GM19328 (cell line): ENCODE measurements around the gene DHPS.
"Not testable (repeated sequence)": the region's sequence is repeated elsewhere in the genome, so short reads cannot be mapped to it uniquely, and the experiment has no call there.

Experiments used
- ATAC-seq: cut with Tn5 transposase; IDR thresholded peaks from one replicate; pipeline ENCODE4 v1.9.1; 2021; ENCODE audit warnings: mild to moderate bottlenecking, moderate library complexity; ENCODE audit not compliant: unreplicated experiment

DHPS gene

DNA sequence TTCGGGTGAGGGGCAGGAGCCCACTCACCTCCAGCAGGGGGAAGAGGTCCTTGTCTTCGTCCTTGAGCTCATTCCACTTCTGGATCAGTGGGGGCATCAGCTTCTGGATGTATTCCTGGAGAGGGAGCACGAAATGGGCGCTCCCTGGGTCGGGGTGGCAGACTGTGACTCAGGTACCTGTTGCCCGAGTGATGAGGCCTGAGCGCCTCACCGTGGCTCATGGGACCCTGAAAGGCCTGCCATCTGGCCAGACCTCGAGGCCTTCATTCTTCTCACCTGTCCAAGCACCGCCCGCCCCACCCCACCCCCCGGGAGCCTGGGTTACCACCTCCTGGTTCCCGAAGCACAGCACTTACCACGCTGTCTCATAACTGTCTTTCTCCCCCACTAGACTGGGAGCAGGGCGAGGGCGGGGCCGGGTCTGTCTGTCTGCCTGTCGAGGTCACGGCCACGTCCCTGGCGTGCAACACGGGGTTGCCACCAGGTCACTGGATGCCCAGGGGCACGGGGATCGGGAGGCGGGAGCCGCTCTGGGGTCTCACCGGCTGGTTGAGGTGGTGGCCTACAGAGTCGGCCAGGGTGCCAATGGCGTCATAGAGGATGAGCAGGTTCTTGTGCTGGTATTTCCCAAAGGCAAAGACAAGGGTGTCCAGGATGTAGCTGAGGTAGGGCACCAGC, 24.1 kb upstream of the DHPS start:
- ATAC-seq: no peak

DNA sequence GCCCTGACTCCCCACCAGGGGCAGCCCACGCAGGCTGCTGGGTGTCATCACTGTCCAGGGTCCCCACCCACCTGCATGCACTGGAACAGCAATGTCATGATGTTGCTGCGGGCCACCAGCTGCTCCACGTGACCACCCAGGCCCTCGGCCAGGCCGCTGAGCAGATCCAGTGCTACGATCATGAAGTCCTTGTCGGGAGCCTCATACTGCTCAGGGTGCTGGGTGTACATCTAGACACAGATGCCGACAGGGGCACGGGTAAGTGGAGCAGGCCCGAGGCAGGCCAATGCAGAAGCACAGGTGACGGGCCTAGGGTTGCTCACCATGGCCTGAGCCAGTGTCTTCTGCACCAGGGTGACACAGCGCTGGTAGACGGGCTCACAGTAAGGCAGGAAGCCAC, 23.5 kb upstream of the DHPS start:
- ATAC-seq: no peak

DNA sequence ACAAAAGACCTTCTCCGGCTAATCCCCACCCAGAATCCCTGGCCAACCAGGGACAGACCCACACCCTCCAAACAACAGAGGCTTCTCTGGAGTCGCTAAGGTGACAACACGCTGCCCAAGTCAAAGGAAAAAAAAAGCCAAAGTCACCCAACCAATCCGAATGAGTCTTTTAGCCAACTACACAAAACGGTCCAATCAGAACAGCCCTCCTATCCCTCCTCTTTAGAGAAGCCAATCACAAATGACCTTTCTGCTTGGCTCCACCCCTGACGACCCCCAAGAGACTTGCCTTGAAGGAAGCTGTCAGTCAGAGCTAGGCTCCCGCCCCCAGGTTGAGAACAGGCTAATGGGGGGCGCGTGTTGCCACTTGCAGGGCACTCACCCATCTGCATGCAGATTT, 21.4 kb upstream of the DHPS start:
- ATAC-seq: no peak

DNA sequence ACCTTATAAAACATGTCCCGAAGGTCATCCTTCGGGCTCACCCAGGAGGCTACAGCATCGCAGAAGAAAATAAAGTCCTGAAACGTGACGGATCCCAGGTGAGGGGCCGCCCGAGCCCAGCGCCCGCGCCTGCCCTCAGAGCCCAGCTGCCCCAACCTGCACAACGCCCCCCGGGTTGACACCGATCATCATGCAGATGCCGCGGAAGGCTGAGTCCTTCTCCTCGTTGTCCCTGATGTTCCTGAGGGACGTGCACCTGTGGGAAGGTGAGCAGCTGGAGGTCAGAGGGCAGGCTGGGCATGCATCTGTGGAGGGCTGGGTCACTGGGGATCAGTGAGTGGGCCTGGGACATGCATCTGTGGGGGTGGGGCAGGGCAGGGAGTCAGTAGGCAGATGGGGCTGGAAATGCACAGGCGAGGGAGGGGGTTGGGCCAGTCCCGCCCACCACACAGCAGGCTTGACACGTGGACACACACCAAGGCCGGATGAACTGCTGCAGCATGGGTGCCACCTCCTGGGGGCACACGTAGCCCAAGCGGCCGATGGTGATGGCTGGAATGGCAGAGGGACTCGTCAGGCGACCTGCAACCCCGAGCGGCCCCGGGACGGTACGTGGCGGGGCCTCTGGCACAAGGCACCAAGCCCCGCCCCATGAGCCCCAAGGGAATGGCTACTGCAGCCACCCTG, 20.1 kb upstream of the DHPS start:
- ATAC-seq: no peak

DNA sequence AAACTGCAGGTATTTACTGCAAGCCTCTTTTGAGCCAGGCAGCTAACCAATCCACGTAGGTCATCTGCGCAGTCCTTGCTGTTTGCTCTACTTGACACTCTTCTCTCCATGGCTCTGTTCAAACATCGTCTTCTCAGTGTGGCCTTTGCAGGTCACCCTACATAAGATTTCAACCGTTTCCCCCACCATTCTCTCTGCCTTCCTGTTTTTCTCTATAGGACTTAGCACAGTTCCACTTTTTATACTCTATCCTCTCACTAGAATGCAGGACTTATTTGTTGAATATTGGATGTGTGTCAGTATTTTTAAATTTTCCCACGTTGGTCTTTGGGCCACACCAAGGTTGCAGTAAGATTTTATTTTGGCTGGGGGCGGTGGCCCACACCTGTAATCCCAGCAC, 16.5 kb upstream of the DHPS start:
- no peak for ATAC-seq

DNA sequence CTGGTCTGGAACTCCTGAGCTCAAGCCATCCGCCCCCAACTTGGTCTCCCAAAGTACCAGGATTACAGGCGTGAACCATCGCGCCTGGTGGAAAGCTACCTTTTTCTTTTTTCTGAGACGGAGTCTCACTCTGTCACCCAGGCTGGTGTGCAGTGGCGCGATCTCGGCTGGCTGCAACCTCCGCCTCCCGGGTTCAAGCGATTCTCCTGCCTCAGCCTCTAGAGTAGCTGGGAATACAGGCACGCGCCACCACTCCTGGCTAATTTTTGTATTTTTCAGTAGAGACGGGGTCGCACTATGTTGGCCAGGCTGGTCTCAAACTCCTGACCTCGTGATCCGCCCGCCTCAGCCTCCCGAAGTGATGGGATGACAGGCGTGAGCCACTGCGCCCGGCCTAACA, 15.7 kb upstream of the DHPS start:
- ATAC-seq: not testable (repeated sequence)

DNA sequence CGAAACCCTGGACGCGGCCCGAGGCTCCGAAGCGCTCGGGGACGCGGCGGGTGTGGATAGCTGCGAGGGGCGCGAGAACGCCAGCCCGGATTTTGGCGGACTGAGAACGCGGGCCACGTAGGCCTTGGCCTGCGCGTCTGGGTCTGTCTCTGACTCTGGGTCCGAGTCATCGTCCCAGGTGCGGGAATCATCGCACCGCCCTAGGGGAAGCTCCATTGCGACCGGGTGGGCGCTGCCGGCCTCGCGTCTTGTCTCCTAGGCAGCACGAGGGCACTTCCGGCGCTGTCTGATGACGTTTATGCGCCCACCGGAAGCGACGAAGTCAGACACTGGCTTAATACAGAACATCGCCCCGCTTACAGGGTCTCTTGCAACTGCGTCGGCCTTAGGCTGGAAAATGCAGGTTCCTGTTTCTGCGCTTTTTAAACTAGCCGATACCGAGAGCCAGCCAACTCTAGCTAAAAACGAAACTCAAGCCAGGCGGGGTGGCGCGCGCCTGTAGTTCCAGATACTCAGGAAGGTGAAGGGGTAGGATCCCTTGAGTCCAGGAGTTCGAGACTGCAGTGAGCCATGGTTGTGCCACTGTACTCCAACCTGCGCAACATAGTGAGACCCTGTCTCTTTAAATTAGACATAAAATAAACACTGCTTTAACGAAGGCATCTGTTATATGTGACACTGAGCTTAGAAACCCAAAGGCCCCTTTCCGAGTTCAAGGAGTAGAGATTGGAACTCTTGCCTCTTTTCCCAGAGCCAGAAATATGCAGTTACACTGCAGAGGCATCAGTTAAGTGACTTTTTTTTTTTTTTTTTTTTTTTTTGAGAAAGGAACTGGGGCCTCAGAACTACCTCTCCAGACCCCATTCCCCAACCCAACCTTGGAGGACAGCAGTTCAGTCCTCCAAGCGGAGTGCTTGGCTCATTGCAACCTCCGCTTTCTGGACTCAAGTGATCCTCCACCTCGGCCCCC, 15.0 kb upstream of the DHPS start, which contains the start of gene FBXW9:
TSS of gene FBXW9 (minus strand) at position 266 of the 970 bp plus-strand sequence. CDS start at position 216, 50 bp downstream.
- ATAC-seq: peak; percentile 73

DNA sequence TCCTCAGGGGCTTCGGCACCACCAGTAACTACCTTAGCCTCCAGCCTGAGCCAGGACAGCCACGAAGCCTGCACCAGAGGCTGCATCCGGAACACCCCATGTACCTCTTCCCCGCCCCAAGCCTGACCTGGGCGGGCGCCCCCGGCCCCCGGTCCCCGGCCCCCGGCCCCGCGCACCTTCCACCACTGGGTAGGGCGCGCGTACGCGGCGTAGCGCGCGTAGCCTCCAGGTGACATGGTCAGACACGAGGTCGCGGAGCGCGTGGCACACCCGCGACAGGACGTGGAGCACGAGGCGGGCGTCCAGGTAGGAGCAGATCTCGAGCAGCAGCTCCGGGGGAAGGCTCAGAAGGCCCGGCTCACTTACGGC, 14.3 kb upstream of the DHPS start:
- peak; percentile 19 for ATAC-seq

DNA sequence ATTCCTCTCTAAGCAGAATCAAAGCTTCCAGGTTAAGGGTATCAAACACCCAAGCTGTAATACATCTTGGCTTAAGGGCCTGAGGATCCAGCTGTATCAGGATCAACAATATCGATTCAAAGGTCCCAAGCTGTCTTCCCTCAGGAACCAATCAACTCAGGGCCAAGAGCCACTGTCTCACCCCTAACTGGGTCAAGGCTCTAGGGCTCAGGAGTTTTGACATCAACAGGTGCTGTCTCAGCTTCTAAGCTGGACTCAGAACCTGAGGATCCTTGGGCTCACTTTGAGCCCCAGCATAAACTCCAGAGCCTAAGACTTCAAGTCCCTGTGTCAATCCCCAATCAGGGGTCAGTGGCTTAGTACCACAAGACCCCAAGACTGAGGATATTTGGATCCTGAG, 13.8 kb upstream of the DHPS start:
- ATAC-seq: no peak

DNA sequence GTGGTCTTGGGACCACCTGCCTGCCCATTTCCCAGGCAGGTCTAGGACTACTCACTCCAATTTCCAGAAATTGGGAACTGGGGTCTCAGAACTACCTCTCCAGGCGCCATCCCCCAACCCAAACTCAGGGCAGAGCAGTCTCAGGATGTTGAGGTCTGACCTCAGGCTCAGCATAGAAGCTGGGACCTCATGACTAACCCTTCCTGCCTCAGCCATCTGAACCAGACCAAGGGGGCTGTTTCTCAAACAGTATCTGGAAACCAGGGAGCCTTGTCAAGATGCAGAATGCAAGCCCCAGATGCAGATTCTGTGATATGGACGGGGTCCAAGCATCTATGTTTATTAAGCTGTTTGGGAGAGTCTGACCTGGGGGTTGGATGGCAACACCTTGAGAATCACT, 13.4 kb upstream of the DHPS start:
- no peak for ATAC-seq

DNA sequence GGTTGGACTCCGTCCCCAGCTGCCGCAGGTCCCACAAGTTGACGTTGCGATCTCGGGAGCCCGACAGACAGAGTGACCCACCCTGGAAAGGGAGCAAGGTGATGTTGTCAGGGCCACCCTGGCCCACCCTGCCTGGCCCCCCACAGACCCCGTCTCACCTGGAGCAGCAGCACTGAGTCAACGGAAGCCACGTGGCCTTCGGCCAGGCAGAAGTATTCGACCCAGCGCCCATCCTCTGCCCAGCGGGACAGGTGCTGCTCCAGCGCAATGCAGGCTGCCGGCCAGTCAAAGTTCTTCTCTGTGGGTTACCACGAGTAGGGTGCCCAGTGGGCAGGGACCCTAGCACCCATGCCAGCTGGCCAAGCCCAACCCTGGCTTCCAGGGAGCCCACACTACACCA, 13.0 kb upstream of the DHPS start:
- ATAC-seq: no peak

DNA sequence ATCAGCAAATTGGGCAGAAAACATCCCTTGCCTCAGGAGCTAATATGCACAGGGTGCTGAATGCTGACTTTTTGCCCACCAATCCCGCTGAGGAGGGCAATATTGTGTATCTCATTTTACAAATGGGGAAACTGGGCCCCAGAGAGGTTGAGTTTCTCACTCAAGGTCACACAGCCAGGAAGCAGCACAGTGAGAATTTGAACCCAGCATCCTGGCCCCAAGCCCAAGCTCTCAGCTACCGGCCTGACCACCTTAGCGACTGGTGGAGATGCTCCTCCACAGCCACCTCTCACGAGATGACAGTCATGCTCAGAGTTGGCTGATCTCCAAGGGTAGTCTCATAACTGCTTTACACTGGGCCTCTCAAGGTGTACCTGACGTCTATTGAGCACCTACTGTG, 11.3 kb upstream of the DHPS start:
- ATAC-seq: no peak

DNA sequence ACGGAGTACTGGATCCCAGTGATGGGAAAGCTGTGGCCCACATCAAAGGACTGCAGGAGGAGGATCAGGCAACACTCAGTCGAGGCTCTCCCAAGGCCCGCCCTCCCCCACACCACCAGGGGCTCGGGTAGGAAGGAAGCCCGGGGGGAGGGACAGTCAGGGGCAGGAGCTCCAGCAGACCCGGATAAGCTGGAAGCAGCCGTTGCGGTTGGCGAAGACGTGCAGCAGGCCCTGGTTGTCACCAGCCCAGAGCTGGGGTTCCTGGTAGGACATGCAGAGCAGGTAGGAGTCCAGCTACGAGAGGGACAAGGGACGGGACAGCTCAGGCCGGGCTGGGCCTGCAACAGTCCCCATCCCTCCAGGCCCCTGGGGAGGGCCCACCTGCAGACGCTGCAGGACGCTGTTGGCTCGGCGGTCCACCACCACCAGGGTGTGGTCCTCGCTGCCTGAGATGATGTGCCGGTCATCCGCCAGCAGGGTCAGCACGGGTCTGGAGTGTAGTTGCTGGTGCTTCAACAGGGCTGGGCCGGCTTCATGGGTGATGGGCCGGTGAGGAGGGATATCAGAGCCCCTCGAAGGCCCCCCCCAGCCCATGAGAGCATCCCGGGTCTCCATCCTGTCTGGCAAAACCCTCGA, 8.0 kb upstream of the DHPS start:
- ATAC-seq: no peak

DNA sequence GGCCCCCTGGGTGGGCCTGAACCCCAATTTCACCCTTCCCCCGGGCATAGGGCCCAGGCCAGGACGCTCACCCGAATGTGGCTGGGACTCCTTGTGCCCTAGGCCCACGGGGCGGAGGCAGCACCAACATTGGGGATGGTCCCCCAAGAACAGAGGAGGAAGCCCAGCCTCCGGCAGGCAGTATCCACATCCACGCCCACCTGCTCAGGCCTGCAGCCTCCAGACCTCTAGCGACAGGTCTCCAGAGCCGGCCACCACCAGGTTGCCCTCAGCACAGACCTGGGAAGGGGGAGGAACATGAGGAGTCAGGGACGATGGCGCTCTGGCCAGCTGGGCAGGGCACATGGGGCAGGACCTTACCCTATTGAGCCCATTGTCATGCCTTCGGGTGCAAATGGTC, 7.3 kb upstream of the DHPS start:
- no peak for ATAC-seq

DNA sequence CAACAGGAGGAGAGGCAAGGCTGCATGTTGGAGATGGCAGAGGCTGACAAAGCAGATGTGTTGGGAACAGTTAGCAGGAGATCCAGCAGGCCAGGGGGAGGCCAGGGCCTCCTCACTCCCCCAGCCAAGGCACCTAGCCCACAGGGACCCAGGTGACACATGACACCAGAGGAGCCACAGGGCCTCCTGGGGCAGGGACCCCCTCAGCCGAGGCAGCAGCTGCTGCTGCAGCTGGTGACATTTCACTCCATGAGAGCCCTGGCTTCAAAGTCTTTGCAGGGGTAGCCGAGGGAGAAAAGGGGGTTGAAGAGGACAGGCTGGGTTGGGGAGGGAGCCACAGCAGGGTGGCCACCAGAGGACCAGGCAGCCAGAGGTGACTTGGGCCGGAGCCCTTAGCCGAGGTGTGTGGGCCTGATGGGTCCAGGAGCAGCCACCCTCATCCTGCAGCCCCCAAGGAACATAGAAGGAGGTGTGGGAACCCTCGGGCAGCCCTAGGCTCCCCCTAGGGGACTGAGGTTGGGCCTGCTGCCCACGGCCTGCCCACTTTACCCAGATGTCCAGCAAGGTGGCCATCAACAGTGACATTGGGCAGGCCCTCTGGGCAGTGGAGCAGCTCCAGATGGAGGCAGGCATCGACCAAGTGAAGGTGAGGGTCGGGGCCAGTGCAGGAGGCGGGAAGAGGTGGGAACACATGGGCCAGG, 6.0 kb upstream of the DHPS start, which contains the start of gene GNG14:
TSS of gene GNG14 (plus strand) at position 503 of the 701 bp plus-strand sequence. CDS start at position 554, 51 bp downstream.
- ATAC-seq: no peak

DNA sequence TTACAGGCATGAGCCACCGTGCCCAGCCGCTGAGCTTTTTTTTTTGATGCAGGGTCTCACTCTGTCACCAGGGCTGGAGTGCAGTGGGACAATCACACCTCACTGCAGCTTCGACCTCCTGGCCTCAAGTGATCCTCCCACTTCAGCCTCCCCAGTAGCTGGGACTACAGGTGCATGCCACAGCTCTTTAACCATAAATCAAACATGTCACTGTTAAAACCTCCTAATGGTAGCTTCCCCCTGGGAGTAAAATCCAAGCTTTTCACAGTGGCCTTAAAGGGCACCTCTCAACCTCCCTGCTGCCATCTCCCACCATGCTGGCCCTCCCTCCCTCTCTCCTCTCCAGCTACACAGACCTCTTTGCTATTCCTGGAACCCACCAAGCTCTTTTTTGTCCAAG, 4.2 kb upstream of the DHPS start:
- ATAC-seq: no peak

DNA sequence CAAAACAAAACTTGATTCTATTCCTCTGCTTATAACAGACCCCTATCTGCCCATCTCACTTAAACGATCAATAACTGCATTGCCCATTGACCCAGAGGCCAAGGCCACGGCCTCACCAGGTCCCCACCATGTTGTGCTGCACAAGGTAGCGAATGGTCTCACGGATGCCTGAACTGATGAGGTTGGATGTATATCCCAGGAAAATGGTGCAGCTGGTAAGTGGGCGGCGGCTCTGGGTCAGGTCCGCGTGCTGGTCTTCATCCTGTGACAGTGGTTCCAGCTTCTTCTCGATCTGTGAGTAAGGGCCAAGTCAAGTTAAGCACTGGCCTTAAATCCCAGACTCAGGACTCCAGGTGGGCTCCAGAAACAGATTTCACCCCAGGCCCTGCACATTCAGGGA, 1.6 kb downstream of the DHPS start:
- no peak for ATAC-seq

DNA sequence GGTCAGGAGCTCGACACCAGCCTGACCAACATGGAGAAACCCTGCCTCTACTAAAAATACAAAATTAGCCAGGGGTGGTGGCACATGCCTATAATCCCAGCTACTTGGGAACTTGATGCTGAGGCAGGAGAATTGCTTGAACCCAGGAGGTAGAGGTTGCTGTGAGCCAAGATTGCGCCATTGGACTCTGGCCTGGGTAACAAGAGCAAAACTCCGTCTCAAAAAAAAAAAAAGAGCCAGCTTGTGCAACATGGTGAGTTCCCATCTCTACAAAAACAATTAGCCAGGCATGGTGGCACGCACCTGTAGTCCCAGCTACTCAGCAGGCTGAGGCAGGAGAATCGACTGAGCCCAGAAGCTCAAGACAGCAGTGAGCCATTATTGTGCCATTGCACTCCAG, 3.6 kb downstream of the DHPS start:
- ATAC-seq: not testable (repeated sequence)

DNA sequence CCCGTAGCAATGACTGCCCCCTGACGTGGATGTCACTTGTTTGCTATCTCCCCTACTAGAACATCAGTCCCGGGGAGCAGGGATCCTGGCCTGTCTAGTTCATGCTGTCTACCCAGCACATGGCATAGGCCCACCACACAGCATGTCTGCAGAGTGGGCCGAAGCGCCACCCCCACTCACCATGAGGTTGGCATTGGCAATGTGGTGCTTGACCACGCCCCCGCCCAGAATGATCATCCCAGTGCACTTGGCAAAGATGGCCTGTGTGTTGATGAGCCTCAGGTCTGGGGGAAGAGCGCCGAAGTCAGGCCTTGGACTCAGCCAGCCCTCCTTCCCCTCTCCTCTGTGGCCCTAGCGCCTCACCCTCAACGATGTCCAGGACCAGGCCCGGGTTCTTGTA, 4.8 kb downstream of the DHPS start:
- no peak for ATAC-seq

DNA sequence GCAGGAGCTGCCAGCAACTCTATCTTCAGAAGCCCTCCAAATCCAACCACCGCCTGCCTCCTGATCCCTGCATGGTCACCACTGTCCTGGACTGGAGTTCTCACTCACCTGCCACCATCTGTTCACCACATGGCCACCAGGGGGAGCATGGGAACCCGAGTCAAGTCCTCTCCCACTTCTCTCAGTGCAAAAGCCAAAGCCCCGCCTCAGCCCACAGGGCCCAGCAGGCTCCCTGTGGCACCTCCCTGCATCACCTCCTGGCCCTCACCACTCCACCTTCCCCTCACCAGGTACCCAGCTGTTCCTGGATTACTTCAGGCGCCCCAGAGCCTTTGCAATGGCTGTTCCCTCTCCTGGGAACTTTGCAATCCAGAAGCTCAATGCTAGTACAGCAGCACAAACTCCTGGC, 5.3 kb downstream of the DHPS start:
- no peak for ATAC-seq
